NCI-H510A treated with DMSO at 0.1 percent for 48 hours (cell line): Measurements from ENCODE around the gene RBSN.

Experiments
- DNase-seq: peaks from one replicate; lab custom pipeline; 2025; lab: John Stamatoyannopoulos, UW

RBSN gene

GRCh38 chr3:15060029-15060428 is 38.9 kb downstream of the RBSN start:
- DNase-seq: no peak

DNA sequence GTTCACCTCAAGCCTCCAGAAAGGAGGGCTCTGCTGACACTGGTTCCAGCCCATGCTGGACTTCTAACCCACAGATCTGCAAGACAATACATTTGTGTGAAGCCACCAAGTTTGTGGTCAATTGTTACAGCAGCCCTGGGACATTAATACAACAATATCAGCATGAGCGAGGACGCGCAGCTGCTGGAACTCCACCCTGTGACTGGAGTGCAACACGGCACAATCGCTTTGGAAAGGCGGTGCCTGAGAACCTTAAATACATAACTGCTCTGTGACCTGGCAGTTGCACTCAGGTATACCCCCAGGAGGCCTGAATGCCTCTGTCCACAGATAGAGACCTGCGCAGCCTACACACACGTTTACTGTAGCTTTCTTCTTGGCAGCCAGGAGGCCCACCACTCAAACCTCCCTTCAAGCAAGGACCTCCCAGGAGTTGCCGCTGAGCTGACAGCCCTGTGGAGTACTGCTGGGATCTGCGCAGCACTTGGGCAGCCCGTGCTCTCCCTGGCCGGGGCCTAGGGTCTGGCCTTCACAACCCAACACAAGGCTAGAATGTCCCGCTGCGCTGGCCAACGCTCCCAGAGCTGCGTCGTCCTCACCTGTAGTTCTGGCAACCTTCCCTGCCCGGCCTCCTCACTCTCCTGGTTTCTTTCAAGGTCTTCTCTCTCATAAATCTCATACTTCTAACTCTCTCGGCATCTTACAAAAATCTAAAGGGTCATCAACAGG is 42.1 kb downstream of the RBSN start:
- no peak for DNase-seq

DNA sequence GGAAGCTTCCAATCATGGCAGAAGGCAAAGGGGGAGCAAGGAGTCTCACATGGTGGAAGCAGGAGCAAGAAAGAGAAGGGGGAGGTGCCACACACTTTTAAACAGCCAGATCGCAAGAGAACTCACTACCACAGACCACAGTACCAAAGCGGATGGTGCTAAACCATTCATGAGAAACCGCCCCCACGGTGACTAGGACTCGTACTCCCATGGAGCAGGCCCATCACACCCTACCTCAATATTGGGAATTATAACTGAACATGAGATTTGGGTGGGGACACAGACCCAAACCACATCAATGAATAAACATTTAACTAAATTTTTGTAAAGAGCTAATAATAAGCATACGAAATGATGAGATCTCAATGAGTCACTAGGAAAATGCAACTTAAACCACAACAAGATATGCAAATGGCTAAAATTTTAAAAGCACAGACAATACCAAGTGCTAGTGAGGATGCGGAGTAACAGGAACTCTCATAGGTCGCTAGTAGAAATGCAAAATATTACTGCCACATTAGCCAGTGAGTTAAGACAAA is 43.9 kb downstream of the RBSN start:
- DNase-seq: no peak

GRCh38 chr3:15053541-15053940 is 45.4 kb downstream of the RBSN start:
- no peak for DNase-seq

DNA sequence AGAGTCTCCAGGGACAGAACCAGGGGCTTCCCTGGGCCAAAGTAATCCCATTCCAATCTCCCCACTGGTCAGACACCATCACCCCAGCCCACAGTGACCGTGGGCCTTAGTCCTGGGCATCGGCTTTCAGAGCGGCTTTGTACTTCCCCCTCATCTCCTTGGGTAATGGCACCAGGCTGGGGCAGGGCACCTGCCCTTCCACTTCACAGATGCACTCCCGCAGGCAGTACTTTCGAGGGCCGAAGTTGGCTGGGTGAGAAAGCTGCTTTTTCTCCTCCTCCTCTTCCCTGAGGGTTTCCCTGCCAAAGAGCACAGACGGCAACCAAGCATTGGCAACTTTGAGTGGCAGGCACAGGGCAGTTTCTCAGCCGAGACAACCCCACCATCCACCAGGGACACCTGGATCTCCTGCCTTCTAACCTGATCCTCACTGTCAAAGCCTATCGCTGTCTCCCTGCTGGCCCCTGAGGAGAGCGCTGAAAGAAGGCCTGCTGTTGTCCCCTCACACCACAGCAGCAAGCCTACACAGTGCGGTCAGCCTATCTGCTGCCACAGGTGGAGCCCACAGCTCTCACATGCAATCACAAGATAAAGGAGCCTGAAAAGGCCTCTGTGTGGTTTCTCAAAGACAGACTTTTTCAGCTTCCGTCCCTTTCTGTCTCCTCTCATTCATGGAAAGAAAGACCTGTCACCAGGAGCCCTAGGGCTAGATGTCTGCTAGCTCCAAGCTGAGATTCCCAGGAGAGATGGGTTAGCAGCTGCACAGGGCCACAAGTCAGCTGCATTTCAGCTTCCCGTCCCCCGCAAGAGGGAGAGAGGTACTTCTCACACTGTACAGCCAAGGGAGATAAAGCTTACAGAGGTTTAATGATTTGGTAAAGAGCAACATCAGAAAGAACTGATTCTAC is 46.4 kb downstream of the RBSN start:
- no peak for DNase-seq

GRCh38 chr3:15051531-15051930 is 47.4 kb downstream of the RBSN start:
- DNase-seq: peak; percentile 34

DNA sequence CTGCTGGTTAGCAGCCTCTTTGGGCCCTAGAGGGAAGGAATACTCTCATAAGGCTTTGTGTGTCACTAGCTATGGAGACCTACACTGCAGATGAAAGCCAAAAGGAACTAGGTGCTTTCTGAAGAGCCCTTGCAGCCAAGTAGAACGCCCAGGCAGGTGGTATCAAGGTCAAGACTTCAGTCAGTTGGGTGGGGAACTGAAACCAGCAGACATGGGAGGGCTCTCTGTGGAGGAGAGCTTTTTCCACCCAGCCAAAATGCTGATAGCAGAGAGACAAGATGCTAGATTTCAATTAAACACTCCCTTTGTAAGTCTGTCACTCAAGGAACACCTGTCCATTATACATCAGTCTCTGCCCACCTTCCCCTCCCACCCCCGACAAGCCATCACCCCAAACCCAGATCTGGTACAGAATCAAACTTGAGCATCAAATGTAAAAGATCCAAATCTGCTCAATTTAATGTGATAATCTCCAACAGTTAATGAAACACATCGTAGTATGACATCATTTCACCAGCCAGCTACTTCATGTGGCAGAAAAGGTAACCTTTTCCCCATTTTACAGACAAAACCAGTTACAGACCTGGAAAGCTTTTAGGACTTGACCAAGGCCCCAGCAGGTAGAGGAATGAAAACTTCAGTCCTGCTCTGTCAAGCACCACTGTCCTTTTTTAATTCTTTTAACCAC is 48.4 kb downstream of the RBSN start:
- no peak for DNase-seq

GRCh38 chr3:15049584-15049983 is 49.4 kb downstream of the RBSN start:
- DNase-seq: no peak

GRCh38 chr3:15045667-15046066 is 53.3 kb downstream of the RBSN start:
- DNase-seq: no peak

GRCh38 chr3:15044326-15044725 is 54.6 kb downstream of the RBSN start:
- DNase-seq: no peak

DNA sequence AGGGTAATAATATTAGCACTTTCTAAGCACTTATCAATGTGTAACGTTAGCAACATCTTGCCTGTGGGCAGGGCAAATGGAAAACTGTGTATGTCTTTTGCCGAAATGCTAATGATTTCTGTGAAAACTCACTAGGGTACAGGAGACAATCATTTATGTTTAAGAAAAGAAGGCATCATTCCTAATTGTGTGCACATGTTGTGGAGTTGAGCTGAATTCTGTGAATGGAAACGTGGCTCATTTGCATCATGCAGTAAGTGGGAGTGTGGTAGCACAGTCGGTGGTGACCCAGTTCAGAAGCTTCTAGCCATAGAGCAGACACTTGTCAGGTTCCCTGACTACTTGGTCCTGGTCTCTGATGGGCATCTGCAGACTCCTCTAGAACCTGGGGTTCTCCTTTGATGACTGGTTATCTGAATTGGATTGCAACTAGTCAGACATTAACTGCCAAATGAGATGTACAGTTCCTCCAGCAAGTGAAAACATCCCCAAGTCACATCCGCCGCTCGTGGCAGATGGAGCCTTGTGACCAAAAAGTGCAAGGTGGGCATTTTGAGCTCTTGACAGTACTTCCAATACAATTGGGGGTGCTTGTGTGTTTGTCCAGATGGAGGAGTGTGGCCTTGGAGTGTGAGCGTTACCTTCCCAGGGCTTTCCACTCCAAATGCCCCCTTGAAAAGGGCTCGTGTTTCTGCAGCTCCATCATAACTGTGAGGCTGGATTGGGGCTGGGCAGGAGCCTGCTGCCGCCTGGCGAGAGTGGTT is 55.4 kb downstream of the RBSN start:
- no peak for DNase-seq

GRCh38 chr3:15042936-15043335 is 56.0 kb downstream of the RBSN start:
- DNase-seq: no peak

- DNase-seq: no peak
These were observed 57.0 kb downstream of the RBSN start for GRCh38 chr3:15041950-15042349.

DNA sequence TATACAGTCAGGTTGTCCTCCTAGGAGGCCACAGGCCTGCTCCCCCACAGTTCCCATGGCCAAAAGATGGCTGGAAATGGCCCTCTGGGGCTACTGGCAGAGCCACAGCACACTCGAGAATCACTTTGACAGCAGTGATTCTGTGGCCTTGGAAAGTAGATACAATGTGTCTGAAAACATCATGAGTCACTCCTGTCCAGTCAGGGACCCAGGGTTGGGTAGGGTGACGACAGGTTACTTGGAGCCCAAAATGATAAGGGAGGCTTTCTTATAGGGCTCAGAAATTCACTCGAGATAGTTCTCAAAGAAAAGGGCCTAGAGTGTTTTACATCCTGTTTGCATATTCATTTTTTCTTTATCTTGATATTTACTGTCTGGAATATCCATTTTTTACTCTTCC is 58.1 kb downstream of the RBSN start:
- no peak for DNase-seq

GRCh38 chr3:15038306-15038705 is 60.6 kb downstream of the RBSN start:
- DNase-seq: no peak

DNA sequence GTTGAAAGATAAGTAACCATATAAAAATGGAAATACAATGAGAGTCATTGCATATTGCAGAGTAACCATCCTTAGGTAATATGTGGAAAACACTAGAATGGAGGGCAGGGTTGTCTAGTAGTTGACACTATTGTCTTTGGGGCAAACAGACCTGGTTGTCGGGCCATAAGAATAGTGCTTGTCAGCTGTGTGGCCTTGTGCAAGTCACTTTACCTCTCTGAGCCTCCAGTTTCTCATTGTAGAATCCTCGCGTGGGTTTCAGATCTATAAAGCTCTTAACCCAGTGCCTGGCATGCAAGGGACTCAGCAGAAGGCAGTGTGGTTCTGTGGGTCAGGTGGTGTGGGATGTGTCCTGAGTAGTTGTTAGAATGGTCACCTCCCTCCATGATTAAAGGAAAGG is 65.8 kb downstream of the RBSN start:
- no peak for DNase-seq

GRCh38 chr3:15032650-15033049 is 66.3 kb downstream of the RBSN start:
- no peak for DNase-seq

DNA sequence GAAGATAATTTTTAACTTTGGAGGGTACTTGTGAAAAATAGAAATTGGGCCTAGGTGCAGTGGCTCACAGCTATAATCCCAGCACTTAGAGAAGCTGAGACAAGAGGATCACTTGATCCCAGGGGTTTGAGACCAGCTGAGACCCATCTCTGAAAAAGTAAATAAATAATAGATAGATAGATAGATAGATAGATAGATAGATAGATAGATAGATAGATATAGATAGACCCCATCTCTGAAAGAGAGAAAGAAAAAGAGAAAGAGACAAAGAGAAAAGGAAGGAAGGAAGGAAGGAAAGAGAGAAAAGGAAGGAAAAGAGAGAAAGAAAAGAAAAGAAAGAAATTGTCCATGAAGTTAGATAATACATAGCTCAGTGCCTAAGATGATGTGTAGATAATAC is 69.3 kb downstream of the RBSN start:
- no peak for DNase-seq

DNA sequence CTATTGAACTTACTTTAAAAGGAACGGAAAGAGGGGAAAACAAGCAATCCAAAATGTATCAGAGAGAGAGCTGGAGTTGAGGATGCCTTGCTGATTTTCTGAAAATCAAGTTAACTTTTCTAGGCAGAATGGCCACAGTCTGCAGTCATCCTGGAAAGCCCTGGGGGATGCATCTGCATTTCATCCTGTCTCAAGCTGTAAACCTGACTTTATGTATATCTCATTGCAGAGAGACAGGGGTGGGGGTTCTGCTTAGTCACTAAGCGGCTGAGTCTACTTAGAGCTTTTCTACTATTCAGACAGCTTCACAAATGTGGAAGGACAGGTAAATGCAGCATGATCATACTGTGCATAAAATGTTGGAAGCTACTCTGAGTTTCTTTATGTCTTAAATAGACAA is 75.2 kb downstream of the RBSN start:
- DNase-seq: no peak

GRCh38 chr3:15023249-15023648 is 75.7 kb downstream of the RBSN start:
- DNase-seq: no peak
